HG03575 (cell line): ENCODE results near the gene TAF10.

Source experiments
- ATAC-seq: cut with Tn5 transposase; IDR thresholded peaks from one replicate; pipeline ENCODE4 v1.9.1; 2021; ENCODE audit not compliant: unreplicated experiment, insufficient number of reproducible peaks, low FRiP score; ENCODE audit errors: extremely low read depth

Gene TAF10

DNA sequence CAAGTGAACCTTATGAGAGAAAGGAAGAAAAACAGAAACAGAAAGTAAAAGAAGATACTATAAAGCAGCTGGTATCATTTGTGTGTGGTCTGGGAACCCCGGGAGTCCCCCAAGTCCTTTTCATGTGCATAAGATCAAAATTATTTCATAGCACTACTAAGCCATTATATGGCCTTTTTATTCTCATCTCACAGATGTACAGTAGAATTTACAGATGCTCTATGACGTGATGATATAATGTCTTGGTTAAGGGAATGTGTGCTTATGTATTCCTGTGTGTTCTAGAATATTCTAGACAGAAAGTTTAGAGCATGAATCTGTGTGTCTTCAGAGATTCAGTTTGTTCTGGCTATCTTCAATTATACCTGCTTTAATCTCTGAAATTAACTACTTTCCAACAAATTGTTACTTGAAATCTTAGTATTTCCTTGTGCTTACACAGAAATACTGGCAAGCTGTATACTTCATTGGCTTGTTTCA lies 15.8 kb upstream of the TAF10 start:
- no peak for ATAC-seq

DNA sequence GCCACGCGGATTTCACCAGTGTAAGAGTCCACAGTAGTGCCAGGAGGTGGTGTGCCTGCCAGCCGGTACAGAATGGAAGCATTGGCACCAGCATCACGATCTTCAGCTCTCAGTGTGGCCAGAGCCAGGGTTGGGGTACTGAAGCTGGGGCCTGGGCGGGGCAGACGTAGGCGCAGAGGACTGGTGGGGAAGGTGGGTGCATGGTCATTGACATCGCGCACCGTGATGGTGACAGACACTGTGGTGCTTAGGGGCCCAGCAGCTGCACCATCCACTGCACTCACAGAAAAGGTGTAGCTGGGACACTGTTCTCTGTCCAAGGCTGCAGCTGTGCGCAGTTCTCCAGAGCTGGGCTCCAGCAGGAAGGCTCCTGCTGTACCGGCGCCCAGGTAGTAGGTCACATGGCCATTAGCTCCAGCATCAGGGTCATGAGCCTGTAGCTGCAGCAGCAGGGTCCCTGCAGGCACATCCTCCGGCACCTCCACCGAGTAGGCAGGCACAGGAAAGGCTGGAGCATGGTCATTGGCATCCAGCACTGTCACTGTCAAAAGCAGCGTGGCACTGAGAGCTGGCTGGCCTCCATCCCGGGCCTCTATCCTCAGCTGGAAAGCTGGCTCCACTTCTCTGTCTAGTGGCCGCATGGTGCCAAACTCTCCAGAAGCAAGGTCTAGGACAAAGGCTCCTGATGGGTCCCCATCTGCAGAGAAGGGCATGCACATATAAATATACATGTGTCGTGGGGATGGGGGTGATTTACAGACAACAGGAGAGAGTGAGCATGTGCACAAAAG lies 15.2 kb upstream of the TAF10 start:
- no peak for ATAC-seq

DNA sequence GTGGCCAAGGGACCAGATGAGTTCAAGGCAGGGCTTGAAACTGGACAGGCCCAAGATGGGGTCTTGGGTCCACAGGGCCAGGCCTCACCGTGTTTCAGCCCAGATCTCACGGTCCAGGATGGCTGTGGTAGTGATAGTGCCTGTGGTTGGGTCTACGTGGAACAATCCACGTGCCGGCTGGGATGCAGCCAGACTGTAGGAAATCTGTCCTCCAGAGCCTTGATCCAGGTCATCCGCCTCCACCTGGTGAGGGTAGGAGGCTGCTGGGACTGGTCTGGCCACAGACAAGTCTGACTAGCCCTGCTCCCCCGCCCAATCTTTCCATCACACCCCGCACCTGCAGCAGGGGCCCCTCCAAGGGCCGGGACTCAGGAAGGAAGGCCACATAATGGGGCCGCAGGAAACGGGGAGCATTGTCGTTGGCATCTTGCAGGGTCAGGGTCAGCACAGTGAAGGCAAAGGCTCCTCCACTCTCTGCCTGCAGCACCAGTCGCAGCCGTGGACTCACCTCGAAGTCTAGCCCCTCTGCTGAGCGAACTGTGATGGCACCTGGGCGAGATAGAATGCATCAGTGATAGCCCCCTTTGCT lies 13.9 kb upstream of the TAF10 start:
- ATAC-seq: no peak

DNA sequence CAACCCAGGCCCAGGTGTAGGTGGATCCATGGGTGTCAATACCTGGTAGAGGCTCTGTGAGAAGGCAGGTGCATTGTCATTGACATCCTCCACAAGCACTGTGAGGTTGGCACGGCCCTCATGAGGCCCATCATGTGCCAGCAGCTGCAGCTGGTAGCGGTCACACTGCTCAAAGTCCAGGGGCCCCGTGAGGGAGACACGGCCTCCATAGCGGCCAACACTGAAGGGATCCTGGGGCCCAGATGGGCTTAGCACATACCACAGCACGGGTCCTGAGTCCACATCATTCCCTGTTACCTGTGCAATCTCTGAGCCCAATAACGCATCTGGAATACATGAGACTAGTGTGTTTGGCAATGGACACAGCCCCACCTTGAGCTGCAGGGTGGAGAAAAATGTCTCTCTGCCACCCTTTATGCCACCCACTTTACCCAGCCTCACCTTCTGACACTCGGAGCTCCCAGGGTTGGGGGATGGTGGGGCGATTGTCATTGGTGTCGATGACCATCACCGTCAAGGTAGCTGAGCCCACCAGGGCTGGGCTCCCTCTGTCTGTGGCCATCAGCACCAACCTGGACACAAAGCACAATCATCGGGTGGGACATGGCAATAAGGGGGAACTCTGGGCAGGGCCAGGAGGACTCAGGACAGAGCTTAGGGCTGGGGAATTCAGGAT lies 13.3 kb upstream of the TAF10 start:
- ATAC-seq: no peak

DNA sequence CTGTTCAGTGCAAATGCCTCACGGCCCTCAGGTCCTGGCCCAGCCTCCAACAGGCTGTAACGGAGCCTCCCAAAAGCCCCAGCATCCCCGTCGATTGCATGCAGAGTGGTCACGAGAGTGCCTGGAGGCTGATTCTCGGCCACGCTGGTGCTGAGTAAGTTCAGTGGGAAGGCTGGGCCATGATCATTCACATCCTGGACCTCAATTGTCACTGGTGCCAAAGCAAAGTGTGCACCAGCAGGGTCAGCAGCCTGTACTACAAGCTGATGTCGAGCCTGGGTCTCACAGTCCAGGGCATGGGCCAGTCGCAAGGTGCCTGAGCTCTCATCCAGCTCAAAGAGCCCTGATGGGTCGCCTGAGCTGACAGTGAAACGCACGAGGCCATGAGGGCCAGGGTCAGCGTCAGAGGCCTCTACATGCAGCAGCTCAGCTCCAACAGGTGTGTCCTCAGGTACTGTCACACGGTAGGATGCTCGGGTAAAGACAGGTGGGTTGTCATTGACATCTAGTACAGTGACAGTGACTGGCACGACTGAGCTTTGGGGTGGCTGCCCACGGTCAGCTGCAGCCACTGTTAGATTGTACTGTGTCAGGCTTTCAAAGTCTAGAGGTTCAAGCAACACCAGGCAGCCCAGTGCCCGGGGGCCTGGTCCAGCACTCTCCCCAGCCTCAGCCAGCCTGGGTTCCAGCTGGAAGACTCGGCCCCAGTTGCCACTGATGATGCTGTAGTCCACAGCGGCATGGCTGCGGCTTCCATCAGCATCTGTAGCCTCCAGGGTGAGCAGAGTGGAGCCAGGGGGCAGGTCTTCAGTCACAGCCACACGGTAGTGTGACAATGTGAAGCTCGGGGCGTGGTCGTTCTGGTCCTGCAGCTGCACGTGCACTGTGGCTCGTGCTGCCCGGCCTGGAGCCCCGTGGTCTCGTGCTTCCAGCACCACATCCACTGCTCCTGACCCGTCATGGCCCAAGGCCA lies 11.7 kb upstream of the TAF10 start:
- no peak for ATAC-seq

DNA sequence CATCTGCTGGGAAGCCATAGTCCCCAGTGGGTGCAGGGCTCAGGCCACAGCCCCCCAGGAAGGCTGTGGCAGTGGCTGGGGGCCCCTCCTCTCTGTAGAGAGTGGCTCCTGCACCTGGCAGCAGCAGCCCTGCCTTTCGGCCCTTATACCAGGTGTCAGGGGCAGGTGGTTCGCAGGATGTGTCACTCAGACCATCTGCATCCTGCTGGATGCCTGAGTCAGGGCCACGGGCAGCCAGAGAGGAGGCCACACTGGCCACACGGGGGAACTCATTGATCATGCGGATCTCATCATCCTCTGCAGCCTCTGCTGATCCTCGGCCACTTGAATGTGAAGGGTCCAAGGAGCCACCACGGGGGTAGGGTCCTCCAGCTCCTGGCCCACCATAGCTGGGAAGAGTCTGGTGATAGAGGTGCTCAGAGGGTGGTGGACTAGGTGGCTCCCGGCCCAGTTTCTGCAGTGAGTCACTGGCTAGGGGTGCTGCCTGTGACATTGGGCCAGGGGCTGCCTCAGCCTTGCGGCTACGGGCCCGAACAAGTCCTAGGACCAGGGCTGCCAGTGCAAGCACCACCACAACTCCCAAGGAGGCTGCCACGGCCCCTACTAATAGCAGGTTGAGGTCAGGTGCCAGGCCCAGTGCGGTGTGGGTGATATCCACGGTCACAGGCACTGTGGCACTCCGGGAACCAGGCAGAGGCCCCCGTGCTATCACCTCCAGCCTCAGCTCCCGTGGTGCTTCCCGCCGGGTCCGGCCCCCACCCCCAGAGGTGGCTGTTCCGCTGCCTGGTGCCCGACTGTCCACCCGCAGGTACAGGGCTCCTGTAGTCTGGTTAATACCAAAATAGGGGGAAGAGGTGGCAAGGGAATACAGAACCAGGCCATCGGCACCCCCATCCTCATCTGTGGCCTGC lies 10.5 kb upstream of the TAF10 start:
- ATAC-seq: no peak

DNA sequence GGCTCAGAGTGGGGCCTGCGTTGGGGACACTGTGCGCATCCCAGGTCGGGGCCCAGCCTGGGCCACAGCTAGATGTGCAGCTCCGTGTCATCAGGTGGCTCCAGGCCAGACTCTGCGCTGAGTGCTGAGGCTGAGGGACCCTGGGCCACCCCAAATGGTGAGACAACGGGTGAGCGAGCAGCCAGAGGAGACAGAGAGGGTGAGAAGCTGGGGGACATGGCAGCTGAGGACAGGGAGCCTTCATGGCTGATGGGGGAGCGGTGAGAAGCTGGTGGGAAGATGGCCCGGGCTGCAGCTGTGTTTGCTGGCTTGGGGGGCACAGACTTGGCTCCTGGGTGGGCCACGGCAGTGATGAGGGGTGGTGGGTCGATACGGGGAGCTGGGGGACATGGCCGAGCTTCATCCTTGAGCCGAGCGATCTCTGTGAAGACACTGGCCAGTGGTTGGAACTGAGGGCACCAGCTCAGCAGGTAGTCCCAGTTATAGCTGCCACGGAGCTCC lies 9.7 kb upstream of the TAF10 start:
- ATAC-seq: no peak

DNA sequence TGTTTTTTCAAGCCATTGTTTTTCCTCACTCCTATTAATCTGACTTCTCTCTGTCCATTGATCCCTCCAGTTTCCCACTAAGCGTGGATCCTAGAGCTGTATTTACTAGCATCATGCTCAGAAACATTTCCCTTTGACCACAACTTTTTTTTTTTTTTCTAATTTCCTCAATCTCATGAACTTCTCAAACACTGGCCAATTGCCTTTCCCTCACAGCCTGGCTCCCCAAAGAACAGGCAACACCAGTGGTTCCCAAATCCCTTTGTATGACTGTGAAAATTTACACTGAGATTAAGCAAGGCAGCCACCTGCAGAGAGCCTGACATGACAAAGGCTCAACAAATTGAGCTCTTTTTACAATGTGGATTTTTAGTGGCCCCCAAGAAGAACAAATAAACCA lies 8.6 kb upstream of the TAF10 start:
- ATAC-seq: no peak

DNA sequence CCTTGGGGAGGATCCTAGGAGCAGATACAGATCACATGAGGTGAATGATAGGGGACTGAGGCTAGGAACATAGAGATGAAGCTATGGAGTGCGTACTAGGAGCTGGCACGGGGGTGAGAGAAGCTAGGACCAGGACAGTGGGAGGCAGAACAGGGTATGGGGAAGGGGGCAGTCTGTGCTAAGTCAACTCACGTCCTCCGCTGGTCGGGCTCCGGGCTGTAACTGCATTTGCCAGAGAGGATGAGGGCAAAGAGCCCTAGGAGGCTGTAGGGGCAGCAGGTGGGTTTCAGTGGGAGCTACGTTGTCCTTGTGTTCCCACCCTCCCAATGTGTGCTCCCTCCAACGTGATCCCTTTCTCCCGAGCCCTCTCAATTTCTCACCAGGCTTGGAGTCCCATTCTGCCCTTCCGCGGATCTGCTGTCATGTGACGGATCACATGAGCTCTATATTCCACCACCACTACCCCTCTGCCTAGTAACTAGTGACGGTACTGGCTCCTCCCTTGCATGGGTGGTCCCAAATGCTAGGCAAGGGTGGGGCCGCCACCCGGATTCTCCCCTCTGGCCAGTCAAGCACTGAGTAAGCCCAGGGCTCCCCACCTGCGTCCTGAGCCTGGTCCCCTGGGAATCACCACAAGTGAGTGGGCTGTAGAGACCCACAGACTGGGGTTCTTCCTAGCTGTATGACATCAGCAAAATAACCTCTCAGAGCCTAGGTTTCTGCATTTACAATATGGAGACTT lies 7.2 kb upstream of the TAF10 start, which contains the start of gene TPP1:
Gene TPP1 (minus strand): TSS at position 419 of the 742 bp plus-strand sequence. CDS start 22 bp downstream, at position 397.
- peak; percentile 95 for ATAC-seq

DNA sequence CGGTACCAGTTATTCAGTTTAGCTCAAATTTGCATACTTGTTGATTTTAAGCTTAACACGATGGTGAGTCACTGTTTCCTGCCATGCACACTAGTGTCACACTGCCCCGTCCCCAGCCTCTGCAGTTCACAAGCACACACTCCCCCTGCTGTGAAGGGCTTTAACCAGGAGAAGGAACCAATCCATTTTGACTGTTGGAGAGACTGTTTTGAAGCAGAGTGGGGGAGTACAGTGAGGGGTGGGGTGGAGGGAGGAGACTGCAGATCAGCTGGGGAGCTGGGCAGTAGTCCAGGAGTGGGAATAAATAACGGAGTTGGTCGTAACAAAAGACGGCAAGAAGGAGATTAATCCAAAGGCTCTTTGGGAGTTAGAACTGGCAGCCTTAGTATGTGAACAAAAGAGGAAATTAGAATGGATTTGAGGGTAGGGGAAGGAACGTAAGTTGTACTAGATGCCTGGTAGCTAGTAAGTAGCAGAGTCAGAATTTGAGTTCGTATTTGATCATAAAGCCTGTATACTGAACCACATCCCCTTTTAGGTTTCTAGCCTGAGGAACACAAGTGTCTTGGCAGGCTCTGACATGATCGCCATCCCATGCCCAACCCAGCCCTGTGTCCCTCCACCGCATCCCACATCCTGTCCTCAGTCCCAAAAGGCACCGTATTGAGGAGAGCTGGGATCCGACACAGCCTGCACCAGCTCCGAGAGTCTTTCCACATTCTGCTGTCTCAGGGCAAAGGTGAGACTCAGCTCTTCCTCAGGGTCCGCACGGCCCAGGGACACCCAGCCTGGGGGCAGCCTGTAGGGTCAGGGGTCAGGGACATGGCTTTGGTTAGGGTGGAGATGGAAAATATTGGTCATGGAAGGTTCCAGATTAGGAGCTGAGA lies 6.3 kb upstream of the TAF10 start:
- ATAC-seq: no peak

DNA sequence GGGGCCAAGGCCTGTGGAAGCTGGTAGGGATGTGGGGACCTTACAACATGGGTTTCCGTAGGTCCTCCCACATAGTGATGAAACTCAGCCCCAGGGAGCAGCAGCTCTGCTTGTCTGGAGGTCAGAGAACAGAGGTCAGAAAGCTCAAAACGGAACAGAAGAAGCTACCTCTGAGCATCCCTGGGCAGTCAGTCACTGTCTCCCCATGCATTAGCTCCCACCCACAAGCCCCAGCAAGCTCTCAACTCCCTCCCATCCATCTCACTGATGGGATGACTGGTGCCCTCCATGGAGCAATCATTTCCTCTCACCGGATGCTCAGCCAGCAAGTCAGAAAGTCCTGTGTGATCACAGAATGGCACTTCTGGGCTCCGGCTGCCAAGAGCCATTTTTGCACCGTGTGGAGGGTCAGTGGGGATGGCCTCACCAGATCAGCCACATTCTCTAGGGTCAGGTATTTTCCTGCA lies 5.3 kb upstream of the TAF10 start:
- no peak for ATAC-seq

DNA sequence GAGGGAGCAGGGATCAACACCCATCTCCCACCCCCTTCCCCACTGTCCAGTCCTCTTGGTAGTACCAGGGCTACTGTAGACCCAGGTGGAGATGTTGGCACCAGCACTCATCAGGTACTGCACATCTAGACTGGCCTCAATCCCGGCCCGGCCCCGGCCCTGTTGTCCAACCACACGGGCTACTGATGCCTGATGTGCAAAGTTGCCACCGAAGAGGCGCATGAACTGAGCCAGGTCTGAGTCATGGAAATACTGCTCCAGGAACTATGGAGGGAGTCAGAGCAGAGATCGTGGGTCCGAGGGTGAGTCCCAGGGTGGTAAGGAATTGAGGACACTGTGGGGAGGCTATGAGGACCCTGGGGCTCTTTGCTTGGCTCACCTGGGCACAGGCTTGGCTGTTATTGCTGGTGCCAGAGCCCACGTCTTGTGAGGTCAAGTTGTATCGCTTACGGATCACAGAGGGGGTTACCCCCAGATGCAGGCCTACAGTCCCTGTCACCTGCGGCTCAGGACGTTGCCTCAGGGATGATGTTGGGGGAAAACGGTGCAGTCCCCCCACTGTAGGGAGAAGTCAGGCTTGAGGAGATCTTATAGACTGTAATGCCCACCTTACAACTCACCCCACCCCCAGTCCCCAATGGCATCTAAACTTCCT lies 4.7 kb upstream of the TAF10 start:
- no peak for ATAC-seq

DNA sequence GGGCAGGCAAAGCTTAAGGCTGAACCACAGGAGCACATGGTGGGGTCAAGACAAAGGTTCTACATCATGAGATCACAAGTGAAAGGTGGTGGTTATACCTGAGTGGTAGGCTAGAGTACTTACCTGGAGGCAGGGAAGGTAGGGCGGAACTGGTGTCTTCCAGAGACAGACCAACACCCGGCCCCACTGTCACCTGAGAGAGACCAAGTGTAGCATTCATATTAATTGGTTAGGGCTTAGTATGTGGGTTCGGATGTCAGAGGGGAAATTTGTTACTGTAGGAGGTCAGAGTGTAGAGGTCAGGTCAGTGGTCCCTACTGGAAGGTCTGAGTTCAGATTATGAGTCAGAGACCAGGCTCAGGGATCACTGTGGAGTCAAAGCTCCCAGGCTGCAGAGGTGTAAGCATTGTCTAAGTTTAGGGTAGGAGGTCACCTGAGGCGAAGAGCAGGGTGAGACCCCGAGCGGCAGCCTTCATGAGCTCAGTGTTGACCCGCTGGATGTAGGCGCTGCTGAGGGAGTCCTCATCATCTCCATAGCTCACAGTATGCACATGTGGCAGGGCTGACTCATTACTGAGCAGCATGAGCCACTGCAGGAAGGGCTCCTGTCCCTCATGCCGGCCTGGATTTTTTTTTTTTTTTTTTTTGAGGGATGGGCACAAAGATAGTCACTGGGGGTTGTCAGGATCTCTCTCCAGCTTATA lies 4.0 kb upstream of the TAF10 start:
- no peak for ATAC-seq

DNA sequence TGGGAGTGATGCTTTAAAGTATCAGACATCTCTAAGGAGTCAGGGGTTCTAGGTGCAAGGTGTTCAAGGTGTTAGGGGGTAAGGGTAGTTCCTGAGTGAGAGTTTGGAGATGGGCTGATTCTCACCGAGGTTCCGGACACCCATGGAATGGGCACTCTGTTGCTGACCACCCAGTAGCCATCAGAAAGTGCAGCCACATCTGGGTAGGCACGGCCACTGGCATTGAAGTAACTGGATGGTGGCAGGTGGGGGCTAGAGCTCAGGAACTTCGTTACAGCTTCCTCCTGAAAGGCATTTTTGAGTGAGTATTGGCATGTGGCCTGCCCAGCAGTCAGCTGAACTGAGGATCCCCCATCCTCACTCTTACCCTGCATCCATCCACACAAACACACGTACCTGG lies 3.0 kb upstream of the TAF10 start:
- ATAC-seq: no peak

DNA sequence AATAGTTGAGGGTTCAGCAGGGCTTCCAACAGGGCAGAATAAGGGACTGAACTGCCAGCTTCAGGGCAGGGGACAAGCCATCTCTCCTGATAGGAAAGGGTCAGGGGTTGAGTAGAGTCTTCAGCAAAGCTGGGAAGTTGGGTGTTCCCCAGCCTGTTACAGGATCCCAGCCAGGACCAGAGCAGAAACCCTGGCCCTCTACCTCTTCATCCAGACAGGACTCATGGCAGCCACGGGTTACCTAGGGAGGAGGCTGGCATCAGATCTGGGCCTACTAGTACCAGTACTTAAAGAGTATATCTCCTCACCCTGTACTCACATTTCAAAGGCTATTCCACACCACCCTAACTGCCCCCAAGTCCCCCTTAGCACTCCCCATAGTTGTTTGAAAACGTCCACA lies 2.4 kb upstream of the TAF10 start:
- ATAC-seq: no peak
